HepG2 (cell line): ENCODE results near the gene NLRC5. TPM values are rescaled to one million over a fixed set of nuclear protein-coding genes. Genes with fewer than 3 reads are reported as not detected.

Source experiments
- ELF1 ChIP-seq: sonication (generic); formaldehyde crosslinking; IDR thresholded peaks from 2 replicates; pipeline ENCODE4 v1.4.0; 2020; ENCODE audit warnings: missing genetic modification reagents
- HNRNPK ChIP-seq: fragments of 200-400 bp; formaldehyde crosslinking; IDR thresholded peaks from 2 replicates; pipeline ENCODE4 v1.6.1; 2018; ENCODE audit warnings: low read length, low read depth, moderate library complexity, mild to moderate bottlenecking; ENCODE audit not compliant: poor library complexity, severe bottlenecking
- KDM3A ChIP-seq: IDR thresholded peaks from 2 replicates; pipeline ENCODE4 v1.6.1; 2018; ENCODE audit warnings: low read depth, missing compliant biosample characterization
- KLF9 ChIP-seq: IDR thresholded peaks from 2 replicates; pipeline ENCODE4 v1.6.1; 2016; ENCODE audit warnings: low read depth
- POLR2A ChIP-seq, 2 experiments: IDR thresholded peaks; 2 replicates each; pipeline ENCODE4 v1.6.1; 2011; ENCODE audit warnings: low read depth in 2 of 2, low read length in 2 of 2, mild to moderate bottlenecking in 1 of 2, moderate library complexity in 1 of 2; ENCODE audit not compliant: insufficient read depth in 1 of 2
- RXRB ChIP-seq: IDR thresholded peaks from 2 replicates; pipeline ENCODE4 v1.6.1; 2016; ENCODE audit warnings: borderline replicate concordance, missing genetic modification reagents, missing compliant biosample characterization
- SNRNP70 ChIP-seq: fragments of 200-400 bp; formaldehyde crosslinking; IDR thresholded peaks from 2 replicates; pipeline ENCODE4 v1.6.1; 2017; ENCODE audit warnings: mild to moderate bottlenecking, low read depth, low read length, moderate library complexity
- ZNF382 ChIP-seq: sonication (generic); formaldehyde crosslinking; IDR thresholded peaks from 2 replicates; pipeline ENCODE4 v1.5.0; 2020; ENCODE audit warnings: missing genetic modification reagents, mild to moderate bottlenecking, borderline replicate concordance
- ZNF441 ChIP-seq: sonication (generic); formaldehyde crosslinking; IDR thresholded peaks from 2 replicates; pipeline ENCODE4 v1.7.0; 2021; ENCODE audit warnings: missing genetic modification reagents, borderline replicate concordance
- ZNF724P ChIP-seq: sonication (generic); formaldehyde crosslinking; IDR thresholded peaks from 2 replicates; pipeline ENCODE4 v1.8.0; 2022; ENCODE audit warnings: missing genetic modification reagents, borderline replicate concordance
- ZNF766 ChIP-seq: sonication (generic); formaldehyde crosslinking; IDR thresholded peaks from 2 replicates; pipeline ENCODE4 v1.5.0; 2020; ENCODE audit warnings: missing genetic modification reagents, borderline replicate concordance
- polyA plus RNA-seq, 8 experiments: library from polyadenylated mRNA; depleted of rRNA in 3 of 8; stranded (reverse) in 7 of 8; unstranded in 1 of 8; fragments of >200 nt; fragmentation: Illumina TruSeq in 4 of 8; extraction: Trizol in 4 of 8; gene quantifications; 2 replicates each; pipeline versions ENCODE4 v1.2.1 to v1.2.3, GENCODE V29; 2011 to 2016; ENCODE audit warnings: low read depth in 4 of 8, missing spikeins in 1 of 8, mixed read lengths in 1 of 8; ENCODE audit not compliant: insufficient read depth in 1 of 8
- total RNA-seq, 5 experiments: library from RNA; depleted of rRNA; stranded (reverse); fragments of >200 nt; fragmentation: Illumina TruSeq; extraction: Trizol; gene quantifications; 2 replicates each; pipeline ENCODE4 v1.2.3, GENCODE V29; 2016; ENCODE audit warnings: low read depth in 1 of 5
- TF ChIP-seq, protein P1 (sequence below): IDR thresholded peaks from 2 replicates; pipeline ENCODE4 v1.6.1; 2016; ENCODE audit warnings: low read depth, missing genetic modification reagents, missing compliant biosample characterization
- TF ChIP-seq, protein P2 (sequence below): sonication (generic); formaldehyde crosslinking; IDR thresholded peaks from 2 replicates; pipeline ENCODE4 v1.5.0; 2020; ENCODE audit warnings: mild to moderate bottlenecking, low read depth, missing genetic modification reagents, borderline replicate concordance
- TF ChIP-seq, protein P3 (sequence below): IDR thresholded peaks from 2 replicates; pipeline ENCODE4 v1.6.1; 2016
- TF ChIP-seq, protein P4 (sequence below): IDR thresholded peaks from 2 replicates; pipeline ENCODE4 v1.6.1; 2016; ENCODE audit warnings: missing biosample characterization, missing genetic modification reagents, low read depth
- TF ChIP-seq, protein P5 (sequence below): sonication (generic); formaldehyde crosslinking; conservative IDR thresholded peaks from 2 replicates; pipeline ENCODE4 v1.4.0; 2020; ENCODE audit warnings: mild to moderate bottlenecking, missing genetic modification reagents, moderate library complexity

The NLRC5 gene
- total and polyA plus RNA-seq, 2 of the 13 experiments (the other 11 are each of a cell fraction or from before 2014, with no cell fraction given), result 6.3 to 12.7 TPM

DNA sequence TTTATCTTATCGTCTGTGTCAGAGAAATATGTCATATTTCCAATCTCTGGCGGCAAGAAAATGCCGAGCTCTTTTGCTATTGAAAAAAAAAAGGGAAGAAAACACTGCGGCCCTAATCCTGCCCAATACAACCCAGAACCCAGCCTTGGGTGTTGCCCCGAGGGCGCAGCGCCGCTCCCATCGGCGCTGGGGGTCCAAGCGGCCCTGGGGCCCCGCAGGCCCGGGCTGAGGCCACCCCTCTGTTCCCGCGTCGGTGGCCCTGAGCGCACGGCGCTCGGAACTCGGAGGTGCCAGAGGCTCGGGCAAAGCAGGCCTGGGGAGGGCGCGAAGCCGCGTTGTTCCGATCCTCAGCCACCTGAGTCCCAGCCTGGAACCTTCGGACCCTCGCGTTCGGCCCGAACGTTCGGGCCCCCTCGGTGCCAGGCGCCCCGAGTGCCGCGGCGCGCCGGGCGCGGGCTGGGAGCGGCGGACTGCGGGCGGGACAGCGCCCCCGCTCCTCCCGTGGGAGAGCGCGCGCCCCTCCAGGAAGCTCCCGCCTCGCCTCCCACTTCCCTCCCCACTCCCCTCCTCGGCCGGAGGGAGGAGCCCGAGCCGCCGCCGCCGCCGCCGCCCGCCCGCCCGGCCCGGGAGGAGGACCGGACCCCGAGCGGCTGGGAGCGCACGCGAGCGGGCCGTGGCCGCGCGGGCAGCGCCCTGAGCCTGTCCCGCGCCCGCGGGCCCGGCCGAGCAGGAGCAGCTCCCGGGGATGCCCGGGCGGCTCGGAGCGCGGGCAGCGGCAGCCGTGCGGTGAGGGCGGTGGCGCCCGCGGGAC, 102.8 kb downstream of the NLRC5 start, which contains the start of gene CPNE2 (continued):
- TF ChIP-seq, protein P1, sequence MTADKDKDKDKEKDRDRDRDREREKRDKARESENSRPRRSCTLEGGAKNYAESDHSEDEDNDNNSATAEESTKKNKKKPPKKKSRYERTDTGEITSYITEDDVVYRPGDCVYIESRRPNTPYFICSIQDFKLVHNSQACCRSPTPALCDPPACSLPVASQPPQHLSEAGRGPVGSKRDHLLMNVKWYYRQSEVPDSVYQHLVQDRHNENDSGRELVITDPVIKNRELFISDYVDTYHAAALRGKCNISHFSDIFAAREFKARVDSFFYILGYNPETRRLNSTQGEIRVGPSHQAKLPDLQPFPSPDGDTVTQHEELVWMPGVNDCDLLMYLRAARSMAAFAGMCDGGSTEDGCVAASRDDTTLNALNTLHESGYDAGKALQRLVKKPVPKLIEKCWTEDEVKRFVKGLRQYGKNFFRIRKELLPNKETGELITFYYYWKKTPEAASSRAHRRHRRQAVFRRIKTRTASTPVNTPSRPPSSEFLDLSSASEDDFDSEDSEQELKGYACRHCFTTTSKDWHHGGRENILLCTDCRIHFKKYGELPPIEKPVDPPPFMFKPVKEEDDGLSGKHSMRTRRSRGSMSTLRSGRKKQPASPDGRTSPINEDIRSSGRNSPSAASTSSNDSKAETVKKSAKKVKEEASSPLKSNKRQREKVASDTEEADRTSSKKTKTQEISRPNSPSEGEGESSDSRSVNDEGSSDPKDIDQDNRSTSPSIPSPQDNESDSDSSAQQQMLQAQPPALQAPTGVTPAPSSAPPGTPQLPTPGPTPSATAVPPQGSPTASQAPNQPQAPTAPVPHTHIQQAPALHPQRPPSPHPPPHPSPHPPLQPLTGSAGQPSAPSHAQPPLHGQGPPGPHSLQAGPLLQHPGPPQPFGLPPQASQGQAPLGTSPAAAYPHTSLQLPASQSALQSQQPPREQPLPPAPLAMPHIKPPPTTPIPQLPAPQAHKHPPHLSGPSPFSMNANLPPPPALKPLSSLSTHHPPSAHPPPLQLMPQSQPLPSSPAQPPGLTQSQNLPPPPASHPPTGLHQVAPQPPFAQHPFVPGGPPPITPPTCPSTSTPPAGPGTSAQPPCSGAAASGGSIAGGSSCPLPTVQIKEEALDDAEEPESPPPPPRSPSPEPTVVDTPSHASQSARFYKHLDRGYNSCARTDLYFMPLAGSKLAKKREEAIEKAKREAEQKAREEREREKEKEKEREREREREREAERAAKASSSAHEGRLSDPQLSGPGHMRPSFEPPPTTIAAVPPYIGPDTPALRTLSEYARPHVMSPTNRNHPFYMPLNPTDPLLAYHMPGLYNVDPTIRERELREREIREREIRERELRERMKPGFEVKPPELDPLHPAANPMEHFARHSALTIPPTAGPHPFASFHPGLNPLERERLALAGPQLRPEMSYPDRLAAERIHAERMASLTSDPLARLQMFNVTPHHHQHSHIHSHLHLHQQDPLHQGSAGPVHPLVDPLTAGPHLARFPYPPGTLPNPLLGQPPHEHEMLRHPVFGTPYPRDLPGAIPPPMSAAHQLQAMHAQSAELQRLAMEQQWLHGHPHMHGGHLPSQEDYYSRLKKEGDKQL (CRISPR knock-in tag), result no peak
- TF ChIP-seq HNRNPK (no peak), ZNF724P (CRISPR knock-in tag) (no peak; the same call in 1 of the 2 replicates), SNRNP70 (no peak), RXRB (CRISPR knock-in tag) (no peak), POLR2A (IDR thresholded peaks at IDR 0.05; ENCODE audit: insufficient read depth in 1 of 2, low read depth in 2 of 2, low read length in 2 of 2) (no peak; a peak in 1 of 4 replicates), ZNF766 (no peak), ZNF382 (CRISPR knock-in tag) (no peak), KLF9 (CRISPR knock-in tag) (no peak), ZNF441 (CRISPR knock-in tag) (no peak), KDM3A (CRISPR knock-in tag) (no peak), ELF1 (no peak)
- TF ChIP-seq, protein P2, sequence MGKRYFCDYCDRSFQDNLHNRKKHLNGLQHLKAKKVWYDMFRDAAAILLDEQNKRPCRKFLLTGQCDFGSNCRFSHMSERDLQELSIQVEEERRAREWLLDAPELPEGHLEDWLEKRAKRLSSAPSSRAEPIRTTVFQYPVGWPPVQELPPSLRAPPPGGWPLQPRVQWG (CRISPR knock-in tag), result no peak
- TF ChIP-seq, protein P3, sequence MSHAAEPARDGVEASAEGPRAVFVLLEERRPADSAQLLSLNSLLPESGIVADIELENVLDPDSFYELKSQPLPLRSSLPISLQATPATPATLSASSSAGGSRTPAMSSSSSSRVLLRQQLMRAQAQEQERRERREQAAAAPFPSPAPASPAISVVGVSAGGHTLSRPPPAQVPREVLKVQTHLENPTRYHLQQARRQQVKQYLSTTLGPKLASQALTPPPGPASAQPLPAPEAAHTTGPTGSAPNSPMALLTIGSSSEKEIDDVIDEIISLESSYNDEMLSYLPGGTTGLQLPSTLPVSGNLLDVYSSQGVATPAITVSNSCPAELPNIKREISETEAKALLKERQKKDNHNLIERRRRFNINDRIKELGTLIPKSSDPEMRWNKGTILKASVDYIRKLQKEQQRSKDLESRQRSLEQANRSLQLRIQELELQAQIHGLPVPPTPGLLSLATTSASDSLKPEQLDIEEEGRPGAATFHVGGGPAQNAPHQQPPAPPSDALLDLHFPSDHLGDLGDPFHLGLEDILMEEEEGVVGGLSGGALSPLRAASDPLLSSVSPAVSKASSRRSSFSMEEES (CRISPR knock-in tag), result no peak
- TF ChIP-seq, protein P4, sequence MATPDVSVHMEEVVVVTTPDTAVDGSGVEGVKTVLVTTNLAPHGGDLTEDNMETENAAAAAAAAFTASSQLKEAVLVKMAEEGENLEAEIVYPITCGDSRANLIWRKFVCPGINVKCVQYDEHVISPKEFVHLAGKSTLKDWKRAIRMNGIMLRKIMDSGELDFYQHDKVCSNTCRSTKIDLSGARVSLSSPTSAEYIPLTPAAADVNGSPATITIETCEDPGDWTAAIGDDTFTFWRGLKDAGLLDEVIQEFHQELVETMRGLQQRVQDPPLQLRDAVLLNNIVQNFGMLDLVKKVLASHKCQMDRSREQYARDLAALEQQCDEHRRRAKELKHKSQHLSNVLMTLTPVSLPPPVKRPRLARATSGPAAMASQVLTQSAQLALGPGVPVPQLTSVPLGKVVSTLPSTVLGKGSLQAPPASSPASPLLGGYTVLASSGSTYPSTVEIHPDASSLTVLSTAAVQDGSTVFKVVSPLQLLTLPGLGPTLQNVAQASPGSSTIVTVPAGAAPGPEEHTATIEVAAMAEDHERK (CRISPR knock-in tag), result no peak
- TF ChIP-seq, protein P5, sequence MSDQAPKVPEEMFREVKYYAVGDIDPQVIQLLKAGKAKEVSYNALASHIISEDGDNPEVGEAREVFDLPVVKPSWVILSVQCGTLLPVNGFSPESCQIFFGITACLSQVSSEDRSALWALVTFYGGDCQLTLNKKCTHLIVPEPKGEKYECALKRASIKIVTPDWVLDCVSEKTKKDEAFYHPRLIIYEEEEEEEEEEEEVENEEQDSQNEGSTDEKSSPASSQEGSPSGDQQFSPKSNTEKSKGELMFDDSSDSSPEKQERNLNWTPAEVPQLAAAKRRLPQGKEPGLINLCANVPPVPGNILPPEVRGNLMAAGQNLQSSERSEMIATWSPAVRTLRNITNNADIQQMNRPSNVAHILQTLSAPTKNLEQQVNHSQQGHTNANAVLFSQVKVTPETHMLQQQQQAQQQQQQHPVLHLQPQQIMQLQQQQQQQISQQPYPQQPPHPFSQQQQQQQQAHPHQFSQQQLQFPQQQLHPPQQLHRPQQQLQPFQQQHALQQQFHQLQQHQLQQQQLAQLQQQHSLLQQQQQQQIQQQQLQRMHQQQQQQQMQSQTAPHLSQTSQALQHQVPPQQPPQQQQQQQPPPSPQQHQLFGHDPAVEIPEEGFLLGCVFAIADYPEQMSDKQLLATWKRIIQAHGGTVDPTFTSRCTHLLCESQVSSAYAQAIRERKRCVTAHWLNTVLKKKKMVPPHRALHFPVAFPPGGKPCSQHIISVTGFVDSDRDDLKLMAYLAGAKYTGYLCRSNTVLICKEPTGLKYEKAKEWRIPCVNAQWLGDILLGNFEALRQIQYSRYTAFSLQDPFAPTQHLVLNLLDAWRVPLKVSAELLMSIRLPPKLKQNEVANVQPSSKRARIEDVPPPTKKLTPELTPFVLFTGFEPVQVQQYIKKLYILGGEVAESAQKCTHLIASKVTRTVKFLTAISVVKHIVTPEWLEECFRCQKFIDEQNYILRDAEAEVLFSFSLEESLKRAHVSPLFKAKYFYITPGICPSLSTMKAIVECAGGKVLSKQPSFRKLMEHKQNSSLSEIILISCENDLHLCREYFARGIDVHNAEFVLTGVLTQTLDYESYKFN, result no peak
